OCI-LY3 (cell line): ENCODE measurements around the gene SOX15.

Source experiments
- EZH2phosphoT487 ChIP-seq: fragments of 200-600 bp; shearing (Covaris generic); IDR thresholded peaks from 2 replicates; pipeline ENCODE4 v1.6.1; 2018; ENCODE audit warnings: antibody characterized with exemption, mixed run types, low read depth
- TF ChIP-seq, protein P1 (sequence below): fragments of 200-600, 300-600 bp; sonication (generic); IDR thresholded peaks from 2 replicates; pipeline ENCODE4 v1.5.1; 2014; ENCODE audit warnings: antibody characterized with exemption, low read length, low read depth

DNA sequence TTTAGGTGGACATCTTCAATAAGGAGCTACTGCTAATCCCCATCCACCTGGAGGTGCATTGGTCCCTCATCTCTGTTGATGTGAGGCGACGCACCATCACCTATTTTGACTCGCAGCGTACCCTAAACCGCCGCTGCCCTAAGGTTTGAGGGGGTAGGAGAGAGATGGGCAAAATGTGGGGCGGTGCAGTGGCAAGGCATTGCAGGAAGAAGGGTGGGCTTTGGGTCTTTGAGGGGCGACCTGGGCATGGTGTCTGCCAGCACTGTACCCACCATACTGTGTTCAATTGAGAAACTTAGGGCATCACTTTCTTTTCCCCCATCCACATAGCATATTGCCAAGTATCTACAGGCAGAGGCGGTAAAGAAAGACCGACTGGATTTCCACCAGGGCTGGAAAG is 19.5 kb downstream of the SOX15 start:
- TF ChIP-seq, protein P1, sequence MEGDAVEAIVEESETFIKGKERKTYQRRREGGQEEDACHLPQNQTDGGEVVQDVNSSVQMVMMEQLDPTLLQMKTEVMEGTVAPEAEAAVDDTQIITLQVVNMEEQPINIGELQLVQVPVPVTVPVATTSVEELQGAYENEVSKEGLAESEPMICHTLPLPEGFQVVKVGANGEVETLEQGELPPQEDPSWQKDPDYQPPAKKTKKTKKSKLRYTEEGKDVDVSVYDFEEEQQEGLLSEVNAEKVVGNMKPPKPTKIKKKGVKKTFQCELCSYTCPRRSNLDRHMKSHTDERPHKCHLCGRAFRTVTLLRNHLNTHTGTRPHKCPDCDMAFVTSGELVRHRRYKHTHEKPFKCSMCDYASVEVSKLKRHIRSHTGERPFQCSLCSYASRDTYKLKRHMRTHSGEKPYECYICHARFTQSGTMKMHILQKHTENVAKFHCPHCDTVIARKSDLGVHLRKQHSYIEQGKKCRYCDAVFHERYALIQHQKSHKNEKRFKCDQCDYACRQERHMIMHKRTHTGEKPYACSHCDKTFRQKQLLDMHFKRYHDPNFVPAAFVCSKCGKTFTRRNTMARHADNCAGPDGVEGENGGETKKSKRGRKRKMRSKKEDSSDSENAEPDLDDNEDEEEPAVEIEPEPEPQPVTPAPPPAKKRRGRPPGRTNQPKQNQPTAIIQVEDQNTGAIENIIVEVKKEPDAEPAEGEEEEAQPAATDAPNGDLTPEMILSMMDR: no peak
- TF ChIP-seq EZH2phosphoT487: no peak
